H1 (cell line): ENCODE measurements around the gene ANKRD34B. TPM values are rescaled to one million over a fixed set of nuclear protein-coding genes. Genes with fewer than 3 reads are reported as not detected.

Source experiments
- CTCF ChIA-PET: fragments of 300-600 bp; sonication (Branson Sonifier 250); formaldehyde crosslinking; loops from one replicate; lab custom pipeline; 2021; ENCODE audit not compliant: partially characterized antibody; lab: Charles Lee
- POLR2A ChIA-PET: fragments of 300-600 bp; sonication (Branson Sonifier 250); formaldehyde crosslinking; loops from one replicate; lab custom pipeline; 2021; ENCODE audit warnings: inconsistent platforms; ENCODE audit not compliant: partially characterized antibody; lab: Charles Lee
- DNase-seq, 2 experiments: peaks; one replicate each; pipeline versions ENCODE4 v3.0.0 to v3.0.0-alpha.2; 2010 to 2022; ENCODE audit warnings: low spot score in 2 of 2, low read depth in 1 of 2, mixed read lengths in 1 of 2
- FAIRE-seq: peaks from 2 replicates; lab custom pipeline; 2011; peaks lifted over from hg19 to GRCh38; lab: Jason Lieb, UNC
- H2AFZ ChIP-seq: 2 replicates; pipeline ENCODE4 v1.8.1; 2012; ENCODE audit warnings: low read length, inconsistent platforms
- H2AK5ac ChIP-seq: 2 replicates; pipeline ENCODE4 v1.6.1; 2013; ENCODE audit warnings: low read depth, low read length
- H2BK120ac ChIP-seq: replicated peaks from 2 replicates; pipeline ENCODE3; 2013; ENCODE audit warnings: low read depth, low read length, inconsistent platforms
- H2BK12ac ChIP-seq: 2 replicates; pipeline ENCODE4 v1.6.1; 2013; ENCODE audit warnings: low read depth, low read length
- H2BK15ac ChIP-seq: 2 replicates; pipeline ENCODE4 v1.6.1; 2013; ENCODE audit warnings: low read length
- H2BK20ac ChIP-seq: 2 replicates; pipeline ENCODE4 v1.6.1; 2013; ENCODE audit warnings: low read length
- H2BK5ac ChIP-seq: 2 replicates; pipeline ENCODE4 v1.6.1; 2013; ENCODE audit warnings: low read depth, low read length
- H3K14ac ChIP-seq: 2 replicates; pipeline ENCODE4 v1.6.1; 2013; ENCODE audit warnings: inconsistent platforms; ENCODE audit not compliant: insufficient read length
- H3K18ac ChIP-seq: 2 replicates; pipeline ENCODE4 v1.6.1; 2013; ENCODE audit warnings: low read length; ENCODE audit errors: extremely low read depth
- H3K23ac ChIP-seq: 2 replicates; pipeline ENCODE4 v1.6.1; 2013; ENCODE audit warnings: inconsistent platforms; ENCODE audit not compliant: insufficient read length
- H3K23me2 ChIP-seq: 2 replicates; pipeline ENCODE4 v1.6.1; 2013; ENCODE audit warnings: low read depth, low read length
- H3K27ac ChIP-seq: 2 replicates; pipeline ENCODE4 v1.6.1; 2011; ENCODE audit warnings: low read depth, low read length, inconsistent platforms
- H3K27me3 ChIP-seq, 4 experiments: replicated peaks in 1 of 4; 1 replicate in 1 of 4; 2 replicates in 3 of 4; pipeline versions ENCODE4 v1.6.1 to v1.8.1; 2011 to 2013; ENCODE audit warnings: low read length in 3 of 4, mild to moderate bottlenecking in 3 of 4, inconsistent platforms in 2 of 4, mixed read lengths in 2 of 4, moderate library complexity in 1 of 4; ENCODE audit not compliant: control insufficient read depth in 3 of 4, insufficient read depth in 3 of 4; ENCODE audit errors: extremely low read depth in 1 of 4
- H3K36me3 ChIP-seq, 4 experiments: 2 replicates each; pipeline versions ENCODE4 v1.6.1 to v1.8.1; 2011 to 2013; ENCODE audit warnings: mild to moderate bottlenecking in 4 of 4, low read length in 3 of 4, moderate library complexity in 2 of 4, control low read depth in 1 of 4, inconsistent platforms in 1 of 4; ENCODE audit not compliant: insufficient read depth in 4 of 4, control insufficient read depth in 2 of 4
- H3K4ac ChIP-seq: replicated peaks from 2 replicates; pipeline ENCODE3; 2013; ENCODE audit warnings: low read length, low read depth, mixed read lengths, inconsistent platforms; ENCODE audit not compliant: insufficient read length
- H3K4me1 ChIP-seq, 4 experiments: replicated peaks in 1 of 4; 1 replicate in 1 of 4; 2 replicates in 3 of 4; pipeline versions ENCODE4 v1.6.1 to v1.8.1; 2011 to 2013; ENCODE audit warnings: low read length in 3 of 4, inconsistent platforms in 2 of 4, mixed read lengths in 1 of 4; ENCODE audit not compliant: insufficient read depth in 4 of 4, control insufficient read depth in 3 of 4
- H3K4me2 ChIP-seq, 2 experiments: 2 replicates each; pipeline versions ENCODE4 v1.6.1 to v1.8.1; 2011 to 2013; ENCODE audit warnings: low read depth in 2 of 2, low read length in 2 of 2, control low read depth in 1 of 2, inconsistent platforms in 1 of 2, mild to moderate bottlenecking in 1 of 2; ENCODE audit not compliant: insufficient read depth in 1 of 2
- H3K4me3 ChIP-seq, 4 experiments: fragments of 200-600, 300-600 bp in 1 of 4; sonication (generic), shearing (Covaris generic), sonication (Bioruptor Twin) in 1 of 4; 2 replicates each; pipeline versions ENCODE4 v1.5.1 to v1.8.1; 2011 to 2016; ENCODE audit warnings: low read length in 4 of 4, low read depth in 3 of 4, control low read depth in 2 of 4, inconsistent platforms in 2 of 4, mild to moderate bottlenecking in 2 of 4, mixed read lengths in 1 of 4, moderate library complexity in 1 of 4; ENCODE audit not compliant: insufficient read depth in 2 of 4; ENCODE audit errors: extremely low read depth in 1 of 4
- H3K56ac ChIP-seq: replicated peaks from 2 replicates; pipeline ENCODE3; 2013; ENCODE audit warnings: low read depth, mild to moderate bottlenecking, mixed read lengths, low read length, inconsistent platforms; ENCODE audit not compliant: insufficient read length
- H3K79me1 ChIP-seq: 2 replicates; pipeline ENCODE4 v1.6.1; 2013; ENCODE audit warnings: low read depth, low read length, control low read depth
- H3K79me2 ChIP-seq, 2 experiments: 2 replicates each; pipeline versions ENCODE4 v1.6.1 to v1.8.1; 2012 to 2013; ENCODE audit warnings: low read length in 2 of 2, mild to moderate bottlenecking in 2 of 2, inconsistent platforms in 1 of 2; ENCODE audit not compliant: insufficient read depth in 2 of 2, control insufficient read depth in 1 of 2
- H3K9ac ChIP-seq, 4 experiments: replicated peaks in 1 of 4; 1 replicate in 1 of 4; 2 replicates in 3 of 4; pipeline versions ENCODE4 v1.6.1 to v1.8.1; 2011 to 2013; ENCODE audit warnings: low read depth in 3 of 4, low read length in 3 of 4, control low read depth in 2 of 4, mild to moderate bottlenecking in 2 of 4, moderate library complexity in 2 of 4, inconsistent platforms in 1 of 4; ENCODE audit errors: extremely low read depth in 1 of 4
- H3K9me3 ChIP-seq, 2 experiments: 2 replicates each; pipeline versions ENCODE4 v1.6.1 to v1.8.1; 2012 to 2013; ENCODE audit warnings: mild to moderate bottlenecking in 2 of 2, moderate library complexity in 2 of 2, control low read depth in 1 of 2, inconsistent platforms in 1 of 2, low read depth in 1 of 2, low read length in 1 of 2, mixed read lengths in 1 of 2; ENCODE audit not compliant: insufficient read depth in 2 of 2
- H4K20me1 ChIP-seq, 2 experiments: replicated peaks in 1 of 2; 2 replicates each; pipeline versions ENCODE3 to v1.8.1; 2011 to 2013; ENCODE audit warnings: inconsistent platforms in 2 of 2, low read length in 2 of 2, mild to moderate bottlenecking in 1 of 2; ENCODE audit not compliant: insufficient read depth in 2 of 2, control insufficient read depth in 1 of 2
- H4K5ac ChIP-seq: 2 replicates; pipeline ENCODE4 v1.6.1; 2013; ENCODE audit warnings: low read length, low read depth, mixed read lengths, inconsistent platforms; ENCODE audit not compliant: insufficient read length
- H4K8ac ChIP-seq: 2 replicates; pipeline ENCODE4 v1.8.0; 2013; ENCODE audit warnings: mild to moderate bottlenecking, moderate library complexity, low read length, inconsistent platforms; ENCODE audit not compliant: insufficient read depth; ENCODE audit errors: extremely low read depth
- H4K91ac ChIP-seq: replicated peaks from 2 replicates; pipeline ENCODE3; 2013; ENCODE audit warnings: low read length, mixed read lengths, inconsistent platforms; ENCODE audit not compliant: insufficient read length
- BACH1 ChIP-seq: IDR thresholded peaks from 2 replicates; pipeline ENCODE4 v1.6.1; 2012; ENCODE audit warnings: low read length, improper control_type of control experiment
- CHD1 ChIP-seq: IDR thresholded peaks from 2 replicates; pipeline ENCODE4 v1.6.1; 2012; ENCODE audit warnings: low read depth, low read length, improper control_type of control experiment
- EP300 ChIP-seq, 2 experiments: IDR thresholded peaks; 1 replicate in 1 of 2; 2 replicates in 1 of 2; pipeline ENCODE4 v1.6.1; 2011 to 2012; ENCODE audit warnings: low read depth in 2 of 2, low read length in 2 of 2, mild to moderate bottlenecking in 2 of 2, borderline replicate concordance in 1 of 2, inconsistent platforms in 1 of 2, moderate library complexity in 1 of 2
- KDM1A ChIP-seq: fragments of 200-600, 300-600 bp; sonication (generic); IDR thresholded peaks from 2 replicates; pipeline ENCODE4 v1.7.1; 2016; ENCODE audit warnings: mild to moderate bottlenecking, low read length, borderline replicate concordance
- KDM4A ChIP-seq: IDR thresholded peaks from one replicate; pipeline ENCODE4 v1.7.1; 2012; ENCODE audit warnings: low read depth, mild to moderate bottlenecking, moderate library complexity, low read length, inconsistent platforms; ENCODE audit not compliant: severe bottlenecking
- NANOG ChIP-seq: IDR thresholded peaks from 2 replicates; pipeline ENCODE4 v1.6.1; 2011; ENCODE audit warnings: low read length, low read depth, mild to moderate bottlenecking, inconsistent platforms; ENCODE audit not compliant: insufficient read depth, poor library complexity, severe bottlenecking
- POLR2AphosphoS5 ChIP-seq: IDR thresholded peaks from 2 replicates; pipeline ENCODE4 v1.6.1; 2011; ENCODE audit warnings: low read depth, low read length
- SP2 ChIP-seq: IDR thresholded peaks from 2 replicates; pipeline ENCODE4 v1.6.1; 2012; ENCODE audit warnings: mild to moderate bottlenecking, low read length, inconsistent platforms
- TBP ChIP-seq: IDR thresholded peaks from 2 replicates; pipeline ENCODE4 v1.6.1; 2011; ENCODE audit warnings: low read depth, low read length, improper control_type of control experiment
- WGBS, 2 experiments: shearing (Covaris generic) in 1 of 2; methylation state at CpG; one replicate each; pipeline versions ENCODE4 v1.1.6 to v1.1.7; 2013 to 2015; ENCODE audit warnings: low lambda C conversion rate in 2 of 2, mixed read lengths in 2 of 2, inconsistent platforms in 1 of 2, low coverage in 1 of 2, missing lambda C conversion rate in 1 of 2; ENCODE audit not compliant: insufficient replicate concordance in 2 of 2, insufficient coverage in 1 of 2, insufficient read length in 1 of 2; ENCODE audit errors: extremely low coverage in 1 of 2, missing lambda C conversion rate in 1 of 2; 5-methylcytosine and 5-hydroxymethylcytosine counted together
- polyA plus RNA-seq, 7 experiments: library from polyadenylated mRNA; depleted of rRNA in 3 of 7; stranded (reverse) in 5 of 7; unstranded in 2 of 7; fragments of >200 nt in 5 of 7; fragments of 200-250 nt in 2 of 7; gene quantifications; 1 replicate in 5 of 7; 2 replicates in 1 of 7; 4 replicates in 1 of 7; pipeline versions ENCODE4 v1.2.1 to v1.2.3, GENCODE V29; 2011 to 2013; ENCODE audit warnings: missing spikeins in 2 of 7, mixed read lengths in 2 of 7
- total RNA-seq: library from RNA; stranded (reverse); fragmentation: NEBNext Ultra II Directional; extraction: Animal tissue kit (Norgen Biotek cat#: 25700); gene quantifications from 2 replicates; pipeline ENCODE4 v1.2.1, GENCODE V29; 2021
- TF ChIP-seq, protein P1 (sequence below): IDR thresholded peaks from 2 replicates; pipeline ENCODE4 v1.6.1; 2012; ENCODE audit warnings: low read length, inconsistent platforms

ANKRD34B gene
- total and polyA plus RNA-seq, 2 of the 8 experiments (the other 6 are each of a cell fraction or from before 2014, with no cell fraction given): 1.5 to 6.3 TPM

- Histone ChIP-seq H3K4me1 (no peaks in the 10 kb centered on the region), H2BK120ac (no peak overlapping the region), H2AFZ (no peak overlapping the region), H3K36me3 (no peaks in the 10 kb centered on the region), H3K27me3 (peaks cover 0 to 2% (median 0%) of the 10 kb centered on the region in 4 experiments; a peak in 1 of 7 replicates), H3K18ac (no peak overlapping the region), H3K4ac (no peak overlapping the region), H3K56ac (no peak overlapping the region), H3K79me2 (no peaks in the 10 kb centered on the region), H3K79me1 (no peaks in the 10 kb centered on the region), H3K23me2 (no peaks in the 10 kb centered on the region), H3K9ac (no peak overlapping the region), H3K4me2 (no peak overlapping the region), H2BK12ac (no peak overlapping the region), H2BK5ac (no peak overlapping the region), H4K5ac (no peak overlapping the region), H3K4me3 (no peak overlapping the region), H3K27ac (no peak overlapping the region), H2BK20ac (no peak overlapping the region), H2BK15ac (no peak overlapping the region), H4K91ac (no peak overlapping the region), H3K9me3 (no peaks in the 10 kb centered on the region), H3K14ac (no peak overlapping the region), H4K20me1 (no peaks in the 10 kb centered on the region), H4K8ac (no peak overlapping the region), H3K23ac (no peak overlapping the region), H2AK5ac (no peak overlapping the region)
- CTCF ChIA-PET: interaction anchor here (1.0 kb wide), 1 partner anchor 10 kb away, joined by 3 read pairs; no protein-coding TSS in a partner anchor
- FAIRE-seq: no peak
- POLR2A ChIA-PET: interaction anchor here (0.7 kb wide), 1 partner anchor 10 kb away, joined by 4 read pairs; no protein-coding TSS in a partner anchor
- no peak for DNase-seq
- TF ChIP-seq KDM1A: no peak
- TF ChIP-seq KDM4A: no peak
- no peak for TF ChIP-seq SP2
- TF ChIP-seq CHD1: no peak
- TF ChIP-seq BACH1: no peak
- TF ChIP-seq, protein P1, sequence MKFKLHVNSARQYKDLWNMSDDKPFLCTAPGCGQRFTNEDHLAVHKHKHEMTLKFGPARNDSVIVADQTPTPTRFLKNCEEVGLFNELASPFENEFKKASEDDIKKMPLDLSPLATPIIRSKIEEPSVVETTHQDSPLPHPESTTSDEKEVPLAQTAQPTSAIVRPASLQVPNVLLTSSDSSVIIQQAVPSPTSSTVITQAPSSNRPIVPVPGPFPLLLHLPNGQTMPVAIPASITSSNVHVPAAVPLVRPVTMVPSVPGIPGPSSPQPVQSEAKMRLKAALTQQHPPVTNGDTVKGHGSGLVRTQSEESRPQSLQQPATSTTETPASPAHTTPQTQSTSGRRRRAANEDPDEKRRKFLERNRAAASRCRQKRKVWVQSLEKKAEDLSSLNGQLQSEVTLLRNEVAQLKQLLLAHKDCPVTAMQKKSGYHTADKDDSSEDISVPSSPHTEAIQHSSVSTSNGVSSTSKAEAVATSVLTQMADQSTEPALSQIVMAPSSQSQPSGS: no peak
- no peak for TF ChIP-seq TBP
- TF ChIP-seq POLR2AphosphoS5: no peak
- no peak for TF ChIP-seq NANOG
- no peak for TF ChIP-seq EP300 (IDR thresholded peaks at IDR 0.05; ENCODE audit: borderline replicate concordance in 1 of 2, low read depth in 2 of 2, low read length in 2 of 2)
- 95% methylated on average over 5 of the region's 5 CpGs; no CpG with 5 or more reads in 1 of the 2 experiments for whole genome bisulfite sequencing, 2 experiments
Observed at GRCh38 chr5:80576383-80576782, 6.3 kb upstream of the ANKRD34B start.
